GM12891 (cell line): Measurements from ENCODE around the gene CPS1.

Source experiments
- POLR2A ChIP-seq: IDR thresholded peaks from 2 replicates; pipeline ENCODE4 v1.6.1; 2011; ENCODE audit warnings: low read depth, low read length, control low read depth
- POLR2AphosphoS5 ChIP-seq: IDR thresholded peaks from 2 replicates; pipeline ENCODE4 v1.6.1; 2011; ENCODE audit warnings: low read depth, low read length, control low read depth
- SPI1 ChIP-seq: IDR thresholded peaks from 2 replicates; pipeline ENCODE4 v1.6.1; 2011; ENCODE audit warnings: low read depth, low read length, control low read depth
- TAF1 ChIP-seq: IDR thresholded peaks from 2 replicates; pipeline ENCODE4 v1.6.1; 2011; ENCODE audit warnings: low read depth, low read length, control low read depth

DNA sequence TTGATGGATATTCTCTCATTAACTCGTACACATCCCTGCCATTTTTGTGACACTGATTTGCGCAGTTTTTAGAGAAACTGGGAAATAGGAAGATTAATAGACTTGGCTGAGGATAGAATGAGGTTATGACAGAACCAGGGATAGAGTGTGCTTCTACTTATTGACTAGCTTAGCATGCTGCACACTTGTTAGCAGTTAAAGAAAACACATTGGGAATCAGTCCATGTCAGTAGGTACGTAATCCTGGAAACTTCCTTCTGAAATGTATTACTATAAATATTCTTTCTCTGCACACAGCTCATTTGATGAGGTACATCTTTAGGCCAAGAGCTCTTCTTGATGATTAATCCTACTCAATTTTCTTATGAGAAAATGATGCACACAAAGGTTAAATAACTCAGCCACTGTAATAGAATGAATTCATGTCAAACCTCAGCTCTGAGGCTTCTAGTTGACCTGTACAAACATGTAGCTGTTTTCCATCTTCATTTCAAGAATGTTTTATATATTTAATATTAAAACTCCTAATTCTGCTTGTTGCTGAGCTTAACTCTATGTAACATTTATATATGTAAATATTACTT lies 12.3 kb upstream of the CPS1 start:
- TF ChIP-seq POLR2A: no peak
- no peak for TF ChIP-seq TAF1
- TF ChIP-seq POLR2AphosphoS5: no peak
- no peak for TF ChIP-seq SPI1
